IPS-NIHi7 (cell line): ENCODE results near the gene DLEU7.

Source experiments
- DNase-seq: peaks from one replicate; pipeline ENCODE4 v3.0.0; 2012; ENCODE audit warnings: mixed read lengths; ENCODE audit errors: extremely low spot score

DLEU7 gene

DNA sequence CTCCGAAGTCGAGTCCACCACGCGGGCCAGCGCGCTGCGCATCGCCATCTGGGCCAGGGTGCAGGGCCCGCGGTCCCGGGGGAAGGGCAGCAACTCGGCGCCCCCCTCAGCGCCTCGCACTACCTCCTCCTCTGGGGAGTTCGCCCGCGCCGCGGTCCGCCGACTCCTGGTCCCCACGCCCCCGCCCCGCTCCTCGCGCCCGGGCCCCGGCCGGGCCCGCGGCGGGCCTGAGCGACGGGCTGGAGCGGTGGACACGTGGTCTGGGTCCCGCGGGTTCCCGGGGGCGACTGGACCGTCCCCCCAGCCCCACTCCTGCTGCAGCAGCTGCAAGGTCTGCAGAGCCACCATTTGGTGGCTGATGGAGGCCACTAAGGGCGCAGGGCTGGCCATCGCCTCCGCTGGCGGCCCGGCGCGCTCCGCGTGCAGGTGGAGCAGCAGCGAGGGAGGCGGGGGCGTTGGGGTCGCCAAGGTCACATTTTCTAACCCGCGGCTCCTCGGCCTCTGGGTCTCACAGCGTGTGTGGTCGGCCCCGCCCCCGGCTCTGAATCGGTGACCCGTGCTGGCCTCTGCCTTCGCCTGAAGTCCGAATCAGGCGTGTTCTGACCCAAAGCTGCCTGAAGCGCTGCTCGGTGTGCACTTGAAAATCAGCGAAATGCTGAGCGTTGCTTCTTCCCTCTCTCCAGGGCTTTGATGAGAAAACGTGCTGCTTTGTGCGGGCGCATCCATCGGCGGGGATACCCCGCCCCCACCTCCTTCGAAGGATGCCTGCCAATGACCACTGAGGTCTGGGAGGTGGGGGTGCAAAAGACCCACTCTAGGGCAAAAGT lies at the start of gene DLEU7:
TSS of gene DLEU7 (minus strand) at position 436 of the 827 bp plus-strand sequence. CDS start at position 390, 46 bp downstream.
- DNase-seq = peak; percentile 69

DNA sequence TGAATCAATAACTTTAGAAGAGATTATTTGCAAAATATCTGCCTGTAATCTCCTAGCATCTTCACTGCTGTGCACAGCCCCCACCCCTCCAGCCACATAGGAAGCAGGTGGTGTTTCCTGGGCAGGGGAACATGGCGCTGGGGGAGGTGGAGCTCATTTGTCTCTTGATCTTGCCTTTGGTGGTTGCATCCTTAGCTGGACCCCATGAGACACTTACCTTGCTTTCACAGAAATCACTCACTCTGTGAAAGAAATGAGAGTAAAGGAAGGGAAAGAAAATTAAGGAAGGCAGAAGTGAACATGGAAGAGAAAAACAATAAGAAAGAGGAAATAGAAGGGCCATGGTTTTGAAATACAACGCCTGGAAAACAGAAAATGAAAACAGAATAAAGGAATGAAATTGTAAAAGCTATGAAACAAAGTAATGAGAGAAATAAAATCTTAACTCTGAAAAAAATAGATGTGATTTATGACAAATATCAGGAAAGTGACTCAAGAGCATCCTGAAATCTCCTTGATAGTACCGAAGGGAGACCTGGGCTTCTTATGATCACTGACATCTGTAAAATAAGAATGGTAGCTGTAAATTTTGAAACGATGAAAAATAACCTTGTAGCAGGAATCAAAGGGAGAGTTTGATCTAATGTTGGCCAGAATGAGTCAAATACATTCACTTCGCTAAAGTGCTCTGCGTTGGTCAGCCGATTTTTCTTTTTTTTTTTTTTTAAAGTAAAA lies 48.9 kb upstream of the DLEU7 start:
- DNase-seq = no peak

DNA sequence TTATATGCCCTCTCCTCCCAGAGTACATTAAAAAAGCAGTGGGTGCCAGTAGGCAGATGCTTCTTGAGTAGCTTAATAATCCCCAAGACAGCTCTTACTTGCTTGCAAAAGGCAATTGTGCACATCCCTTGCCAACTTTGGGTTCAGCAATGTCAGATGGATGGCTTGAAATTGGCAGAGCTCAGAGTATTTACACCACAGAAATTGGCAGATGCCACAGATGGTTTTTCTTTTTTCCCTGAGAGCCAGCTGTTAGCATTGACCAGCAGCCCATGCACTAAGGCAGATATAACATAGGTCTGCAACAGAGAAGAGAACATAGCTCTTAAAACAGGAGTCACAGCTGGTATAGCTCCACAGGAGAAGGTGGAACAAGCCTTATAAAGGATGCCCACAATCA lies 47.7 kb upstream of the DLEU7 start:
- no peak for DNase-seq

DNA sequence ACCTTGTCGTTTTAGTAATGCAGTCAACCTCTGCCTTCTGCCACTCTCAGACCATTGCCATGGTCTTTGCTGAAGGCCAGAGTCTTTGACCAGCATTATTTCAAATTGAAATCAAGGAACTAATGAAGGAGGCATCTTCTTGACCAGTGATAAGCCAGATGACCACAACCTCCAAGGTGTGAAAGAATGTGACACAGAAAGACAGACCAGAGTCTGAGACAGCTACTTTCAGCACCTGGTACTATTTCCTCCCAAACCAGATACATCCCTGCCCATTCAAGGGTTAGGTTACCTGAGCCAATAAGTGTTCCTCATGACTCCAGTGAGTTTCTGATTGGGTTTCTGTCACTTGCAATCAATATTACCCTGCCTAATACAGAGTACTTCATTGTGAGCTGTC lies 45.8 kb upstream of the DLEU7 start:
- no peak for DNase-seq

DNA sequence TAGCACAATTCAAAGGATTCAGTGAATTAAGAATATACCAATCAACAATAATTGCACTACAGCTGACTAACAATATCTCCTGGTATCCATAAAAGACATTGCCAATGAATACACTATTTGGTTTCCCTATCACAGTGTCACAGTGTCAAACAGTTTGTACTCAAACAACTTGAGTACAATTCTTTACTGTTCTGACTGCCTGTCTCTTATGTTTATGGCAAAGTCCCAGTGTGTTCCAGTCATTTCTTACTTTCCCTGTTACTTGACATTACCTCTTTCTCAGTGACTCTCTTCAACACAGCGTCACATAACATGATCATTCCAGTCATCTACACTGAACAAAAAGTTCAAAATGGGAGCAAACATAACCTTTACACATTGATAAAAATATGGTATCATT lies 44.9 kb upstream of the DLEU7 start:
- no peak for DNase-seq

DNA sequence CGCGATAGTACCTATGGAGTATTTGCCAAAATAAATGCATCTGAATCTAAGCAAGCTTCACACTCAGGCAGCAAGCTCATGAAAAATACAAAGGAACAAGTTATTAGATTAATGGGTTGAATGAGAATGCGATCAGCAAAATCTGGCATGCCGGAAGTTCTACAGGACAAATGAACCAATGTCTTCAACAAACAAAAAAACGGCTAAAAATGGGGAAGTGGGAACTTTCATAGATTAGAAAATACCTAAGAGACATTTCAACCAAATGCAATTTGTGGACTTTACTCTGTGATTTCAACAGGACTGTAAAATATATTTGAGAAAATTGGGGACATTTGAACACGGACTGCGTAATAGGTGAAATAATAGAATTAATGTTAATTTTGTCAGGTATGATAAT lies 43.7 kb upstream of the DLEU7 start:
- no peak for DNase-seq

DNA sequence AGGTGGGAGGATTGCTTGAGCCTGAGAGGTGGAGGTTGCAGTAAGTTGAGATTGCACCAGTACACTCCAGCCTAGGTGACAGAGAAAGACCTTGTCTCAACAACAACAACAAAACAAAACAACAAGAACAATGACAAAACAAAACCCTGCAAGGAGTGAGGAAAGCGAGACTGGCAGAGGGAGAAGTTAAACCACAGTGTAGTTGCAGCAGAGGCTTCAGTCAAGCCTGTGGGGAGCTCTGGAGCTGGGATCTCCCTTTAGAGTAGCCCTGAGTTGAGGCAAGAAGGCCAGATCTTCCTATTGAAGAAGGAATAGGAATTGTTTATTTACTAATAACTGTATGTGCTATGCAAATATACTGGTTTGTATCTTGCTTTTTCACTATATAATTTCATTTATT lies 40.8 kb upstream of the DLEU7 start:
- no peak for DNase-seq

DNA sequence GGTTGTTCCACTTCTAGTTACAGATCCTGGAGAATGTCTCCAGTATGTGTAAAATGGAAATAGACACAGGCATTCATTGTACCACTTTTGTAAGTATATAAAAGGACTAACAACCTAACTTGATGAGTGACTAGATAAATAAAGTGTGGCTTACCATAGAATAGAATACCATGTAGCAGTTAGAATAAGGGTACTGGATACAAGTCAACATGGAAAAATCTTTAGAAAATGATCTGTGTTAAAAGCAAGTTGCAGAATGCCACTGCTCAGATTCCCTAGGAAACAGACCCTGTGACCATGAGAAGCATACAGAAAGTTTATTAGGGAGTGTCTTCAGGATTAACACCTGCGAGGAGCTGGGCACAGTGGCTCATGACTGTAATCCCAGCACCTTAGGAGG lies 40.2 kb upstream of the DLEU7 start:
- no peak for DNase-seq

DNA sequence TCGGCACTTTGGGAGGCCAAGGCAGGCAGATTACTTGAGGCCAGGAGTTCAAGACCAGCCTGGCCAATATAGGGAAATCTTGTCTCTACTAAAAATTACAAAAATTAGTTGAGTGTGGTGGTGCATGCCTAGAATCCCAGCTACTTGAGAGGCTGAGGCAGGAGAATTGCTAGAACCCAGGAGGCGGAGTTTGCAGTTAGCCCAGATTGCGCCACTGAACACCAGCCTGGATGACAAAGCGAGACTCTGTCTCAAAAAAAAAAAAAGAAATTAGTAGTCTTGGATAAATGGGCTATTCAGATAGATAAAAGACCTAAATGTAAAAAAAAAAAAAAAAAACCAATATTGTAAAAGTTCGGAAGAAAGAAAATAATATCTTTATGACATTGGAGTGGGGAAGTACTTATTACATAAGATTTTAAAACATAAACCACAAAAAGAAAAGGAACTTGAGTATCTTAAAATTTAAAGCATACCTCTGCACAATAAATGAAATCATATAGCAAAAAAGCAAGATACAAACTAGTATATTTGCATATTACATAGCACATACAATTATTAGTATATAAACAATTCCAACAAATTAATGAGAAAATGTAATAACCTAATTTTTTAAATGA lies 39.4 kb upstream of the DLEU7 start:
- no peak for DNase-seq

DNA sequence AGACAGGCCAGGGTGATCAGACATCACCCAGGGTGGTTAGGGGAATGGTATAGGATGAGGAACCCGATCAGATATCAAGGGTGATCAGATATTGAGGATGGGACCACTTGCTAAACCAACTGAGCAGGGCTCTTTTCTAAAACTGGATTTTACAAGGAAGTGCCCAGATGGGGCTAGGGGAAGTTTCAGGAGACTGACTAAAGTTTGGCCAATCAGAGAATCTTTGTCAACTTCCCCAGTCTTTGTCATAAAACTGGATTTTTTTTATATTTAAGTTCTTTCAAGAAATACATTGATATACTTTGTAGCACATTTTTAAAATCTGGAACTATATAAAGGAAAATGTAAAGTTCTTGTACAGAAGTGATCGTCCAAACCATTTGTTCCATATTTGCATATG lies 30.5 kb upstream of the DLEU7 start:
- no peak for DNase-seq

DNA sequence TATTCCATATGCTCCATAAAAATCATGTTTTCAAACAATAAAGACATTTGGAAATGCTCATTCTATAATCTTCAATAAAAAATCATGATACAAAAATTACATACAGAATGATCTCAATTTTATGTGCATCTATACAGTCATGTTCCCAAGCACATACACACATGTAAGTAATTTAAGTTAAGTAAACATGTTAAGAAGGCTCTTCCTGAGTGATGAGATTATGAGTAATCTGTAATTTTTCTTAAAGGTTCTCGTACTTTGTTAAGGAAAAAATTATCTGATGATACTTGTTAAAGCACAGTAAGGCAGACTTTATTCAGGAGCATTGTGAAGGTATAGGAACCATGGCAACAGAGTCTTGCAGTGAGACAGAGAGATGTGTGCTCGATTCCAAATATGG lies 30.0 kb upstream of the DLEU7 start:
- DNase-seq = no peak

DNA sequence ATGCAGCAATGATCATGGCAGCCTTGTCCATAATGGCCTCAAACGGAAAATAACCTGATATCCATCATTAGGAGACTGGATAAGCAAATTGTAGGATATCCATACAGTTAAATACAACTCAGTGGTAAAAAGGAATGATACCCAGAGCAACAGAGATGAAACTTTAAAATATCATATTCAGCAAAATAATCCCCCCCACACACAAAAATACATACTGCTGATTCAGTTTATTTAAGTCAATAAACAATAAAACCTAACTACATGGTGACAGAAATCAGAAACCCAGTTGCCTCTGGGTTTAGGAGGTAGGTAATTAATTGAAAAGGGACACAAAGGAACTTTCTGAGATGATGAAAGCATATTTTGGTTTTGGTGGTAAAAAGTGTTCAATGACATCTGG lies 27.9 kb upstream of the DLEU7 start:
- no peak for DNase-seq

DNA sequence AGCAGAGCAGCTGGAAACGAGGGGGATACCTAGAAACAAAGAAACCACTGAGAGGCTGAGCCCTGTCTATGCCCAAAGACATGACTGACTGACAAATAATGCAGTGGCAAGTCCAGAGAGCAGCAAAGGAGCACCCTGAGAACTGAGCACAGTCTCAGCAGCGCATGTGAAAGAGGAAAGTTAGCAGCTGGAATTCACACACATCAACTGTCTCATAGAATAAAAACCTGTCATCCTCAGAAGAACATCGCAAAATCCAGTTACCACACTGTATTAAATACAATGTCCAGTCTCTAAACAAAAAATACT lies 24.1 kb upstream of the DLEU7 start:
- DNase-seq = no peak

DNA sequence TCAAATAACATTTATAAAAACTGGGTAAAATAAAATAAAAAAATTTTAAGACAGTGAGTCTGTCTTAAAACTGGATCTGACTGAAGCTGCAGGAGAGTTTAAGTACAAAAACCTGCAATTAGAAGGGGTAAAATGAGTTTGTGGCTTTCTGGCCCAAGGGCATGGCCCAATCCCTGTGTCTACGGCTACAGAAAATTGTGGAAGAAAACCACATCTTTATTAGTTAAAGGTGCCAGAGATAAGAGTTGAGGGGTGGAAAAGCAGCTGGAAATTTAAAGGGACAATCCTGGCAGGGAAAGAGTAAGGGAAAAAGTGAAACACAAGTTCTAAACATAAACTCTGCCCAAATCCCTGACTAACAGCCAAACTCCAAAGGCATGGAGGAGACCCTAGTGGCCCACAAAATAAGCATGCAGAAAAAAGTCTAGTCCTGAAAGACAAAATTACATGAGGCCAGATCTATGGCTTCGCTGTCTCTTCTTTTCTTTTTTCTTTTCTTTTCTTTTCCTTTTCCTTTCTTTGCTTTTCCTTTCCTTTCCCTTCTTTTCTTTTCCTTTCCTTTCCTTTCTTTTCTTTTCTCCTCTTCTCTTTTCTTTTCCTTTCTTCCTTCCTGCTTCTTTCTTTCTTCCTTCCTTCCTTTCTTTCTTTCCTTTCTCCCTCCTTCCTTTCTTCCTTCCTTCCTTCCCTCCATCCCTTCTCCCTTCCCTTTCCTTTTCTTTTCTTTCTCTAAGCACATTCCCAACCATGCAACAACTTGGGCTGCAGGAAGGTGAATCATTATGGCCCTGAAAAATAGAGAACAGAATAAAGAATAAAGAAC lies 23.5 kb upstream of the DLEU7 start:
- no peak for DNase-seq

DNA sequence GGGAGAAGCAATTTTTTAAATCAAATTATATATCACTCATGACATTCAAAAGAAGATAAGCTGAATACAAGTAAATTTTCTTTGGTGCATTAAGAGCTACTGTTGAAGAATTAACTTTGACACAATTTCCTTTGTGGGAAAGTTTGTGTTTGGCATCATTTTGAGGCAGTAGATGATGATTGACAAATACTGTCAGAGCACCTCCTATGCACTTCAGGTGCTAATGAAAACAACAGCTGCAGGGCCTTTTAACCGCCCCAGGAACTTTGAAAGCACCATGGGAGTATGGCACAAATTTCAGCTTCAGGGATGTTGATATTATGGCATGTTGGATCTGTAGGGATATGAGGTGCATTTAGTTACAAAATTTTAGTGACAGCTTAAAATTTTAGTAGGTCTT lies 21.0 kb upstream of the DLEU7 start:
- no peak for DNase-seq

DNA sequence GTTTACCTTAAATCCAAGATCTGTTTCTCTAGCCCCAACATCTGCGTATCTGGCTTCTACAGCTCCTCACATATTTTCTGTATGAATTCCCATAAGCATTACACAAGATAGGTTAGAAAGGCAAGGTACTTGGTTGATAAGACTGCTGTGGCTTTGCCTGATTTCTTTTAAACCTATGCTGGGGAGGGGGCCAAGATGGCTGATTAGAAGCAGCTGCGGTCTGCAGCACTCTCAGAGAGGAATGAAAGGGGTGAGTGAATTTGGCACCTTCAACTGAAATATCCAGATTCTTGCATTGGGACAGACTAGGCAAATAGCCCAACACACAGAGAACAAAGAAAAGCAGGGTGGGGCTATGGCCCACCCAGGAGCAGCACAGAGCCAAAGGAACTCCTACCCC lies 12.2 kb upstream of the DLEU7 start:
- DNase-seq = no peak

DNA sequence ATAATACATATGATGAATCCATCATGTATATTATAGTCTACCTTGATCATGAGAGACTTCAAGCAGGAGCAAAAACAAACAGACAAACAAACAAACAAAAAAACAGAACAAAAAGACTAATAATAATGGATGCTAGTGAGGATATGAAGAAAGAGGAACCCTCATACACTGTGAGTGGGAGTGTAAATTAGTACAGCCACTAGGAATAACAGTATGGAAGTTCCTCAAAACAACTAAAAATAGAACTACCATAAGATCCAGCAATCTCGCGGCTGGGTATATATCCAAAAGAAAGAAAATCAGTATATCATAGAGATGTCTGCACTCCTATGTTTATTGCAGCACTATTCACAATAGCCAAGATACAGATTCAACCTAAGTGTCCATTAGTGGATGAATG lies 7.0 kb upstream of the DLEU7 start:
- no peak for DNase-seq

DNA sequence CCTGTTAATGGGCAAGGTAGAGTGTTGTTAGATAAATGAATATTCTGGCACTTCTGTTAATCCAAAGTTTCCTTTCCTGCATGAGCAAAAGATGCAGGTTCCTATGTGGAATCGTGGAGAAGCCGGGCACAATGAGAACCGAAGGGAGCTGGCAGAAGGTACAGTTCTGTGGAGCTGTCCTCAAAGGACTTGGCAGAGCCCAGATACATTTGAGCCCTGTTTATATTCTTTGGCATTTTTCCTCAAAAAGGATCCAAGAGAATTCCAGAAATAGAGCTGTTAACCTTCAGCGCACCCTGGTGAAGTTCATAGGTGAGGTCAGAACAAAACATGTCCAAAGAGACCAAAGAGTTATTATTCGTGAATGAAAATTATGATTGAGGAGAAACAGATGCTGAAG lies 4.0 kb upstream of the DLEU7 start:
- DNase-seq = no peak

DNA sequence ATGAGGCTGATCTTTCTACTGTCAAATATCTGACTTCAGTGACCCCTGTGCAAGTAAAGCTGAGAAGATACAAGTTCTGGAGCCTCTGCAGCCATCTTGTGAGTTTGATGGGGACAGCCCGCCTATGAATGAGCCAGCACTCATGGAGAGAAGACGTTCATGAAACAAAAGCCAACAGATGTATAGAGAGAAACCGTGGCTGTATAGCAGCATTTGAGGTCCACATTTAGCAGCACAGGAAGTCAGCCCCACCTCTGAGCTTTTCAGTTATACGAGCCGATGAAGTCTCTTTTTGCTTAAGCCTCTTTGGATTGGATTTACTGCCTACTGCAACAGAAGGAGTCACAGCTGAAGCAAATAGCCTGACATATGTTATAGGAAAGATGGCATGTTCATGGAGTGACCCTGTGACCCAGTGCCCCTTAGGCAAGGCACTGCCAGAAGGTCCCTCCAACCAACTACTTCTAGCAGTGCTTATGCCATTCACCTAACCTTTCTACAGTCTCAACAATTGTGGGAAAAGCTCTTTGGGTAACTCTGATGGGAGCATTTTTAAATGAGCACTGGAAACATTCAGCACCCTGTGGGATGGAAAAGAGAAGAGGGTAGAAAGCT lies 3.5 kb upstream of the DLEU7 start:
- no peak for DNase-seq

DNA sequence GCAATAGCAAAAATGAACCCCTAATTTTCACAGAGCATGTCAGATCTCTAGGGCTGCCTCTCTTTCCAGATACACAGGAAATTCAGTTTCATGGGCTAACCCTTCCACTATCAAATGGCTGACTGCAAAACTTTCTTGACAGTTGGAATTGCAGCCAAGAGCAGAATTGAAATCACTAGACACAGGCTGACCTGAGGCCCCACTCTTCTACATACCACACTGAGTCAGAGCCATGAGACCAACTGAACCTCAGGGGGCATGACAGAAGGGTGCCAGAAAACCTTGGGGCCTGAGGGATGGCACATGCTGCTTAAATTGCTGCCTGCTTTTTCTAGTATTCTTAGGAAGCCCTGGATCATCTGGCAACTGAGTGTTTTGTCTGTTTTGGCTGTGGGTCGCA lies 1.7 kb upstream of the DLEU7 start:
- no peak for DNase-seq

DNA sequence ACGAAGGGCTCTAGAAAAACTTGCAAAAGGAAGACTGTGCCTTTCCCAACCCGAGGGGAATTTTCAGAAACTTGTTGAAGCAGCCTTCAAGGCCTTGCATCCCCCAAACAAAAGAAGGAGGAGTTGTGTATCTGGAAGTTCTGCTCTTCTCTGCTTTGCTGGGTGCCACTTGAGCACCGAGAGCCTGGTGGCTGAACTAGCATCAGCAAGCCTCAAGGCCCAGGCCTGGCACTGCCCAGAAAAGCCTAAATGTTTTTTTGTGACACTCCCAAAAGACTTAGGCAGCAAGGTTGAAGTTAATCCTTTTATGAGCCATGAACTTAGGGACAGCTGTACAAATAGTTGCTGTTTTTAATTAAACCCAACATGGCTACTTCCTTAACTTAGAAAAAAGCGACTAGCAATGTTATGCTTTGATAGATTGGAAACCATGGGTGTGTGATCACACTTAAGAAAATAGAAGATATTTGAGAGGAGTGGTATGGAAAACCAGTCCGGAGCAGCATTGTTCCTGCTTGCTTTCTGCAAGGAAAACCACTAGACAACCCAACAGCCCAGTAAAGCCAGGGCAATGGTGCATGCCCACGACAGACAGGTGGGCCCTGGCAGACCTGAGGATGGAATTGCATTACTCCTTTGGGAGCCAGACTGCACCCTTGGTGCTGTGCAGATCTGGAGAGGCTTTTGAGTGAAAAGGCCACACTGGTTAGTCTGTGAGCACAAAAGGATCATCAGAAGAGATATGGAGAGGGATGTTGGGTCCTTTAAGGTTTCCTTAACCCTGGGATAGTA lies 788 bp upstream of the DLEU7 start:
- DNase-seq = no peak
